CD4-positive, alpha-beta T cell treated with Interferon alpha-2 for 1 hour (primary cell): Measurements from ENCODE around the gene FBP1.

ENCODE experiments used
- DNase-seq, 2 donors: peaks; one replicate each; pipeline ENCODE4 v3.0.0-alpha.2; 2020 to 2022

The FBP1 gene

GRCh38 chr9:94655739-94656138, 16.4 kb upstream of the FBP1 start:
- no peak for DNase-seq

GRCh38 chr9:94654165-94654894, 15.0 kb upstream of the FBP1 start:
- DNase-seq: peak in 1 of 2 donors; percentile 40

- DNase-seq: no peak
Observed at GRCh38 chr9:94650949-94651348, 11.6 kb upstream of the FBP1 start.

- DNase-seq: peak in 1 of 2 donors; percentile 32
Observed at GRCh38 chr9:94649100-94649819, 9.9 kb upstream of the FBP1 start.

- DNase-seq: no peak
Observed at GRCh38 chr9:94648185-94648584, 8.9 kb upstream of the FBP1 start.

GRCh38 chr9:94645901-94646300, 6.6 kb upstream of the FBP1 start:
- DNase-seq: no peak

- no peak for DNase-seq
Observed at GRCh38 chr9:94644543-94644942, 5.2 kb upstream of the FBP1 start.

- no peak for DNase-seq
Observed at GRCh38 chr9:94643741-94644140, 4.4 kb upstream of the FBP1 start.

GRCh38 chr9:94643176-94643575, 3.9 kb upstream of the FBP1 start:
- DNase-seq: peak in 1 of 2 donors; percentile 23

- no peak for DNase-seq
Observed at GRCh38 chr9:94642501-94642900, 3.2 kb upstream of the FBP1 start.

- DNase-seq: no peak
Observed at GRCh38 chr9:94639999-94640376, 670 bp upstream of the FBP1 start.

GRCh38 chr9:94638335-94639060, 820 bp downstream of the FBP1 start:
- DNase-seq: no peak

- DNase-seq: no peak
Observed at GRCh38 chr9:94632737-94633136, 6.6 kb downstream of the FBP1 start.

GRCh38 chr9:94631599-94631998, 7.7 kb downstream of the FBP1 start:
- no peak for DNase-seq

GRCh38 chr9:94630833-94631232, 8.5 kb downstream of the FBP1 start:
- no peak for DNase-seq

GRCh38 chr9:94630281-94630680, 9.0 kb downstream of the FBP1 start:
- DNase-seq: no peak

- no peak for DNase-seq
Observed at GRCh38 chr9:94627287-94627686, 12.0 kb downstream of the FBP1 start.

GRCh38 chr9:94625835-94626234, 13.5 kb downstream of the FBP1 start:
- DNase-seq: no peak

- DNase-seq: no peak
Observed at GRCh38 chr9:94624629-94625028, 14.7 kb downstream of the FBP1 start.

GRCh38 chr9:94623253-94623652, 16.1 kb downstream of the FBP1 start:
- no peak for DNase-seq

GRCh38 chr9:94622087-94622800, 17.1 kb downstream of the FBP1 start:
- no peak for DNase-seq

- DNase-seq: no peak
Observed at GRCh38 chr9:94619026-94619425, 20.3 kb downstream of the FBP1 start.

- no peak for DNase-seq
Observed at GRCh38 chr9:94613003-94613402, 26.3 kb downstream of the FBP1 start.
